ENCODE measurements around the gene PGC. TPM values are rescaled to one million over a fixed set of nuclear protein-coding genes. Genes with fewer than 3 reads are reported as not detected.

The PGC gene
- total and polyA plus RNA-seq, 8 donors: 1.0 to 33.6 (median 3.2) TPM

- 62% methylated on average over 8 of the region's 8 CpGs for WGBS, 2 donors
- ATAC-seq: no peak
- H3K4me3 ChIP-seq: no peak overlapping the region
- no peaks in the 10 kb centered on the region for H3K36me3 ChIP-seq
- TF ChIP-seq CTCF (IDR thresholded peaks at IDR 0.05): no peak
- no peaks in the 10 kb centered on the region for H3K9me3 ChIP-seq
- intact Hi-C loops (cut with DNase I): no loop called here
- DNase-seq: peak in 1 of 6 donors; percentile 9
- H3K4me1 ChIP-seq: no peaks in the 10 kb centered on the region
- no peak overlapping the region for H3K27ac ChIP-seq
- no peak for FAIRE-seq
- no peaks in the 10 kb centered on the region for H3K27me3 ChIP-seq
Observed at GRCh38 chr6:41757931-41758640, 10.9 kb upstream of the PGC start.

GRCh38 chr6:41757271-41757670 is 10.1 kb upstream of the PGC start:
- Histone ChIP-seq H3K27me3 (no peaks in the 10 kb centered on the region), H3K4me3 (no peak overlapping the region), H3K4me1 (no peaks in the 10 kb centered on the region), H3K9me3 (no peaks in the 10 kb centered on the region), H3K36me3 (no peaks in the 10 kb centered on the region), H3K27ac (no peak overlapping the region)
- 81 to 83% methylated on average over 6 of the region's 6 CpGs for WGBS, 2 donors
- FAIRE-seq (no peak), ATAC-seq (no peak), DNase-seq (peak in 1 of 6 donors; percentile 16)
- intact Hi-C loops (cut with DNase I): no loop called here
- no peak for TF ChIP-seq CTCF (IDR thresholded peaks at IDR 0.05)

GRCh38 chr6:41756354-41756753 is 9.2 kb upstream of the PGC start:
- Histone ChIP-seq H3K27me3 (no peaks in the 10 kb centered on the region), H3K27ac (no peak overlapping the region), H3K4me1 (no peaks in the 10 kb centered on the region), H3K4me3 (no peak overlapping the region), H3K36me3 (no peaks in the 10 kb centered on the region), H3K9me3 (no peaks in the 10 kb centered on the region)
- DNase-seq (peak in 1 of 6 donors; percentile 37), ATAC-seq (no peak), FAIRE-seq (no peak)
- intact Hi-C loops (cut with DNase I): no loop called here
- no peak for TF ChIP-seq CTCF (IDR thresholded peaks at IDR 0.05)
- WGBS, 2 donors: 77 to 78% methylated on average over 12 to 13 of the region's 13 CpGs

- intact Hi-C loops (cut with DNase I): no loop called here
- ATAC-seq: no peak
- no peak for TF ChIP-seq CTCF (IDR thresholded peaks at IDR 0.05)
Observed at GRCh38 chr6:41755895-41756294, 8.7 kb upstream of the PGC start.

GRCh38 chr6:41750374-41750773 is 3.2 kb upstream of the PGC start:
- FAIRE-seq: no peak
- 92 to 95% methylated on average over 3 of the region's 3 CpGs for WGBS, 2 donors
- Histone ChIP-seq H3K36me3 (no peaks in the 10 kb centered on the region), H3K4me1 (no peaks in the 10 kb centered on the region), H3K4me3 (no peak overlapping the region), H3K27ac (no peak overlapping the region), H3K9me3 (no peaks in the 10 kb centered on the region), H3K27me3 (no peaks in the 10 kb centered on the region)
- intact Hi-C loops (cut with DNase I): no loop called here
- no peak for ATAC-seq
- no peak for DNase-seq
- TF ChIP-seq CTCF (IDR thresholded peaks at IDR 0.05): no peak

More at GRCh38 chr6:41755895-41756294, 8.7 kb upstream of the PGC start:
- WGBS, 2 donors: 50 to 57% methylated on average over 4 of the region's 4 CpGs
- H3K27me3 ChIP-seq: no peaks in the 10 kb centered on the region
- no peak overlapping the region for H3K4me3 ChIP-seq
- H3K4me1 ChIP-seq: no peaks in the 10 kb centered on the region
- H3K9me3 ChIP-seq: no peaks in the 10 kb centered on the region
- FAIRE-seq: no peak
- DNase-seq: peak in 1 of 6 donors; percentile 3
- no peak overlapping the region for H3K27ac ChIP-seq
- no peaks in the 10 kb centered on the region for H3K36me3 ChIP-seq

Measured in pancreas (tissue), 10 donors.